ENCODE results near the gene CHRNB2. TPM values are rescaled to one million over a fixed set of nuclear protein-coding genes. Genes with fewer than 3 reads are reported as not detected.

The CHRNB2 gene
- total and polyA plus RNA-seq, 9 of the 15 experiments (the other 6 are each of a cell fraction or from before 2014, with no cell fraction given) = 0.01 TPM; not detected in 8

DNA sequence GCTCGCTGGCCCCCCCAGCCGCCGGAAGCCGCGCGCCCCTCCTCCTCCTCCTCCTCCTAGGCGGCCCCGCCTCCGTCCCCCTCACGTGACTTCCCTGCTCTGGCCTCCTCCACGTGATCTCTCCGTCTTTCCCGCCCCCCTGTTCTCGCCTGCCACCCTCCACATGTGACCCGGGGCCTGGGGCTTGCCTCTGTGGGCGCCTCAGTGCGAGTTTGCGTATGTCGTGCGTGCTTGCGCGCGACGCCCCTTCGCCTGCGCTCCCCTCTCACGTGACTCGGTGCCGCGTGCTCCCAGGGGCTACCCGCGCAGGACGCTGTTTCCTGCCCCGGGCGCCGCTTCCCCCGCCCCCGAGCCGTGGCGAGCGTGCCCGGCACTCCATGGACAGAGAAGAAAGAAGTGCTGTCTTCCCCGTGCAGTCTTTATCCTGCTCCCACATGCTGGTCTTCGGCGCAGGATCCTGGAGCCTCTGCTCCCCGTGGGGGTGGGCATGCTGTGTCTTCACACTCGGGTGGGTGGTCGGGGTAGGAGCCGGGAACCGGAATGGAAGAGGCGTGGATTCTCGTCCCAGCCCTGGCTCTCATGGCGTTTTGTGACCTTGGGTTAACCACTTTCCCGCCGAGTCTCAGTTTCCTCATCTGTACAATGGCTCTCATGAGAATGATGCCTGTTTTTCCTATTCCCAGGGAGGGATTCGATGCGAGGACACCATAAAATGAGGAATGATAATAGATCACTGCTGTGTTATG lies 8.7 kb upstream of the CHRNB2 start (continued):
- TF ChIP-seq, protein P1, sequence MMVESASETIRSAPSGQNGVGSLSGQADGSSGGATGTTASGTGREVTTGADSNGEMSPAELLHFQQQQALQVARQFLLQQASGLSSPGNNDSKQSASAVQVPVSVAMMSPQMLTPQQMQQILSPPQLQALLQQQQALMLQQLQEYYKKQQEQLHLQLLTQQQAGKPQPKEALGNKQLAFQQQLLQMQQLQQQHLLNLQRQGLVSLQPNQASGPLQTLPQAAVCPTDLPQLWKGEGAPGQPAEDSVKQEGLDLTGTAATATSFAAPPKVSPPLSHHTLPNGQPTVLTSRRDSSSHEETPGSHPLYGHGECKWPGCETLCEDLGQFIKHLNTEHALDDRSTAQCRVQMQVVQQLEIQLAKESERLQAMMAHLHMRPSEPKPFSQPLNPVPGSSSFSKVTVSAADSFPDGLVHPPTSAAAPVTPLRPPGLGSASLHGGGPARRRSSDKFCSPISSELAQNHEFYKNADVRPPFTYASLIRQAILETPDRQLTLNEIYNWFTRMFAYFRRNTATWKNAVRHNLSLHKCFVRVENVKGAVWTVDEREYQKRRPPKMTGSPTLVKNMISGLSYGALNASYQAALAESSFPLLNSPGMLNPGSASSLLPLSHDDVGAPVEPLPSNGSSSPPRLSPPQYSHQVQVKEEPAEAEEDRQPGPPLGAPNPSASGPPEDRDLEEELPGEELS (CRISPR knock-in tag; IDR thresholded peaks at IDR 0.05; ENCODE audit: borderline replicate concordance) = peak; percentile 97; the same call in 1 of the 2 replicates
- peak; percentile 92 for TF ChIP-seq KLF13 (tag; IDR thresholded peaks at IDR 0.05; ENCODE audit: borderline replicate concordance, low read depth)
- no peak for TF ChIP-seq STAT5B (CRISPR knock-in tag; IDR thresholded peaks at IDR 0.05)
- peak; percentile 35; the same call in 1 of the 2 replicates for TF ChIP-seq CHD2 (IDR thresholded peaks at IDR 0.05; ENCODE audit: low read depth, low read length)
- peak; percentile 75 for TF ChIP-seq CTBP1 (IDR thresholded peaks at IDR 0.05; ENCODE audit: borderline replicate concordance)
- TF ChIP-seq, protein P2, sequence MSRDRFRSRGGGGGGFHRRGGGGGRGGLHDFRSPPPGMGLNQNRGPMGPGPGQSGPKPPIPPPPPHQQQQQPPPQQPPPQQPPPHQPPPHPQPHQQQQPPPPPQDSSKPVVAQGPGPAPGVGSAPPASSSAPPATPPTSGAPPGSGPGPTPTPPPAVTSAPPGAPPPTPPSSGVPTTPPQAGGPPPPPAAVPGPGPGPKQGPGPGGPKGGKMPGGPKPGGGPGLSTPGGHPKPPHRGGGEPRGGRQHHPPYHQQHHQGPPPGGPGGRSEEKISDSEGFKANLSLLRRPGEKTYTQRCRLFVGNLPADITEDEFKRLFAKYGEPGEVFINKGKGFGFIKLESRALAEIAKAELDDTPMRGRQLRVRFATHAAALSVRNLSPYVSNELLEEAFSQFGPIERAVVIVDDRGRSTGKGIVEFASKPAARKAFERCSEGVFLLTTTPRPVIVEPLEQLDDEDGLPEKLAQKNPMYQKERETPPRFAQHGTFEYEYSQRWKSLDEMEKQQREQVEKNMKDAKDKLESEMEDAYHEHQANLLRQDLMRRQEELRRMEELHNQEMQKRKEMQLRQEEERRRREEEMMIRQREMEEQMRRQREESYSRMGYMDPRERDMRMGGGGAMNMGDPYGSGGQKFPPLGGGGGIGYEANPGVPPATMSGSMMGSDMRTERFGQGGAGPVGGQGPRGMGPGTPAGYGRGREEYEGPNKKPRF (IDR thresholded peaks at IDR 0.05; ENCODE audit: low read depth, low read length) = no peak
- peak; percentile 41; the same call in 1 of the 2 replicates for TF ChIP-seq JUND (IDR thresholded peaks at IDR 0.05; ENCODE audit: borderline replicate concordance, low read depth, low read length)
- TF ChIP-seq JUND (tag; IDR thresholded peaks at IDR 0.05; ENCODE audit: borderline replicate concordance, low read depth, low read length) = peak; percentile 42; the same call in 2 of the 3 replicates
- TF ChIP-seq, protein P3, sequence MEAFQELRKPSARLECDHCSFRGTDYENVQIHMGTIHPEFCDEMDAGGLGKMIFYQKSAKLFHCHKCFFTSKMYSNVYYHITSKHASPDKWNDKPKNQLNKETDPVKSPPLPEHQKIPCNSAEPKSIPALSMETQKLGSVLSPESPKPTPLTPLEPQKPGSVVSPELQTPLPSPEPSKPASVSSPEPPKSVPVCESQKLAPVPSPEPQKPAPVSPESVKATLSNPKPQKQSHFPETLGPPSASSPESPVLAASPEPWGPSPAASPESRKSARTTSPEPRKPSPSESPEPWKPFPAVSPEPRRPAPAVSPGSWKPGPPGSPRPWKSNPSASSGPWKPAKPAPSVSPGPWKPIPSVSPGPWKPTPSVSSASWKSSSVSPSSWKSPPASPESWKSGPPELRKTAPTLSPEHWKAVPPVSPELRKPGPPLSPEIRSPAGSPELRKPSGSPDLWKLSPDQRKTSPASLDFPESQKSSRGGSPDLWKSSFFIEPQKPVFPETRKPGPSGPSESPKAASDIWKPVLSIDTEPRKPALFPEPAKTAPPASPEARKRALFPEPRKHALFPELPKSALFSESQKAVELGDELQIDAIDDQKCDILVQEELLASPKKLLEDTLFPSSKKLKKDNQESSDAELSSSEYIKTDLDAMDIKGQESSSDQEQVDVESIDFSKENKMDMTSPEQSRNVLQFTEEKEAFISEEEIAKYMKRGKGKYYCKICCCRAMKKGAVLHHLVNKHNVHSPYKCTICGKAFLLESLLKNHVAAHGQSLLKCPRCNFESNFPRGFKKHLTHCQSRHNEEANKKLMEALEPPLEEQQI (IDR thresholded peaks at IDR 0.05) = no peak
- TF ChIP-seq HIVEP1 (CRISPR knock-in tag; IDR thresholded peaks at IDR 0.05) = no peak; the same call in 1 of the 2 replicates
- TF ChIP-seq, protein P4, sequence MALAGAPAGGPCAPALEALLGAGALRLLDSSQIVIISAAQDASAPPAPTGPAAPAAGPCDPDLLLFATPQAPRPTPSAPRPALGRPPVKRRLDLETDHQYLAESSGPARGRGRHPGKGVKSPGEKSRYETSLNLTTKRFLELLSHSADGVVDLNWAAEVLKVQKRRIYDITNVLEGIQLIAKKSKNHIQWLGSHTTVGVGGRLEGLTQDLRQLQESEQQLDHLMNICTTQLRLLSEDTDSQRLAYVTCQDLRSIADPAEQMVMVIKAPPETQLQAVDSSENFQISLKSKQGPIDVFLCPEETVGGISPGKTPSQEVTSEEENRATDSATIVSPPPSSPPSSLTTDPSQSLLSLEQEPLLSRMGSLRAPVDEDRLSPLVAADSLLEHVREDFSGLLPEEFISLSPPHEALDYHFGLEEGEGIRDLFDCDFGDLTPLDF (CRISPR knock-in tag; IDR thresholded peaks at IDR 0.05) = peak; percentile 91
